Measurements from ENCODE around the gene PNMA3.
"Not testable (repeated sequence)": the region's sequence is repeated elsewhere in the genome, so short reads cannot be mapped to it uniquely, and the experiment has no call there.

Gene PNMA3, protein sequence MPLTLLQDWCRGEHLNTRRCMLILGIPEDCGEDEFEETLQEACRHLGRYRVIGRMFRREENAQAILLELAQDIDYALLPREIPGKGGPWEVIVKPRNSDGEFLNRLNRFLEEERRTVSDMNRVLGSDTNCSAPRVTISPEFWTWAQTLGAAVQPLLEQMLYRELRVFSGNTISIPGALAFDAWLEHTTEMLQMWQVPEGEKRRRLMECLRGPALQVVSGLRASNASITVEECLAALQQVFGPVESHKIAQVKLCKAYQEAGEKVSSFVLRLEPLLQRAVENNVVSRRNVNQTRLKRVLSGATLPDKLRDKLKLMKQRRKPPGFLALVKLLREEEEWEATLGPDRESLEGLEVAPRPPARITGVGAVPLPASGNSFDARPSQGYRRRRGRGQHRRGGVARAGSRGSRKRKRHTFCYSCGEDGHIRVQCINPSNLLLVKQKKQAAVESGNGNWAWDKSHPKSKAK

DNA sequence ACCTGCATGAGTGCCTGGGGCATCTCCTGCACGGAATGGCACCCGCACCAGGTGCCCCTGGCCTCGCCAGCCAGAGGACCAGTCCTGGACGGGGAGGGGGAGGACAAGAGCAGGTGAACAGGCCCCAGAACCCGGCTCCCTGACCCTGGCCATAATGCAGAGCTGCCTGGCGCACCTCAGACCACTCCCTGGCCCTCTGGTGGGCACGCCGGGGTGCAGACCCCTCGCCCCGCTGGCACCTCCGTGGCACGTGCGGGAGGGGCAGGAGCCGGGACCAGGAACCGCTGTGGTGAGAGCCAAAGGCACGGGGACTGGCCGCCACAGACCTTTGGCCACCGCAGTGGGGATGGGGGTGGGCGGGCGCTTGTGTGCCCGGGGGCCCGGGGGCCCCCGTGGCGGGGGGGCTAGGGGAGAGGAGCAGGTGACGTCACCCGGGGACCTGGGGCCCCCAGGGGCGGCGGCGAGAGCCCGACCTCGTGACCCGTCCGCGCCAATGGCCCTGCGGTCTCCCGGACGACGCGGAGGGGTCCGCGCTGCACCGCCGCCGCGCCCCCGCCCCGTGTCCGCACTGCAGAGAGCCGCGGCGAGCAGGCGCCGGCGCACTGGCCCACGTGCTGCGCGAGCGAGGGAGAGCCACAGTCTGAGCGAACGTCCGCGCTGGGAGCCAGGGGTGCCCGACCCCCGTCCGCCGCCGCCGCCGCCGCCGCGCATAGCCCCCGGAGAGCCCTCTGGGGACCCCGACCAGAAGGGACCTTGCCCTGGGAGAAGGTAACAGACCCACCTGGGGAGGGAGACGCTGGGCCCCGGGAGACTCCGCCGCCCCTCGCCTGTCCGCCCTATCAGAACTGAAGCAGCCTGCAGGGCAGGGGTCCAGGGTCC, at the start of gene PNMA3:
Gene PNMA3, plus strand, starts transcription at position 600 of the 879 bp plus-strand sequence. CDS start 586 bp downstream, outside the sequence.
- no peak within 1 kb of the TSS for H3K4me3 ChIP-seq (ENCODE audit: control insufficient read depth, low read depth, low read length)
- TF ChIP-seq, protein P1, sequence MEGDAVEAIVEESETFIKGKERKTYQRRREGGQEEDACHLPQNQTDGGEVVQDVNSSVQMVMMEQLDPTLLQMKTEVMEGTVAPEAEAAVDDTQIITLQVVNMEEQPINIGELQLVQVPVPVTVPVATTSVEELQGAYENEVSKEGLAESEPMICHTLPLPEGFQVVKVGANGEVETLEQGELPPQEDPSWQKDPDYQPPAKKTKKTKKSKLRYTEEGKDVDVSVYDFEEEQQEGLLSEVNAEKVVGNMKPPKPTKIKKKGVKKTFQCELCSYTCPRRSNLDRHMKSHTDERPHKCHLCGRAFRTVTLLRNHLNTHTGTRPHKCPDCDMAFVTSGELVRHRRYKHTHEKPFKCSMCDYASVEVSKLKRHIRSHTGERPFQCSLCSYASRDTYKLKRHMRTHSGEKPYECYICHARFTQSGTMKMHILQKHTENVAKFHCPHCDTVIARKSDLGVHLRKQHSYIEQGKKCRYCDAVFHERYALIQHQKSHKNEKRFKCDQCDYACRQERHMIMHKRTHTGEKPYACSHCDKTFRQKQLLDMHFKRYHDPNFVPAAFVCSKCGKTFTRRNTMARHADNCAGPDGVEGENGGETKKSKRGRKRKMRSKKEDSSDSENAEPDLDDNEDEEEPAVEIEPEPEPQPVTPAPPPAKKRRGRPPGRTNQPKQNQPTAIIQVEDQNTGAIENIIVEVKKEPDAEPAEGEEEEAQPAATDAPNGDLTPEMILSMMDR (IDR thresholded peaks at IDR 0.05; ENCODE audit: control insufficient read depth, insufficient read depth, low read depth, low read length, missing control alignments): no peak
- DNase-seq (ENCODE audit: low read depth): no peak

DNA sequence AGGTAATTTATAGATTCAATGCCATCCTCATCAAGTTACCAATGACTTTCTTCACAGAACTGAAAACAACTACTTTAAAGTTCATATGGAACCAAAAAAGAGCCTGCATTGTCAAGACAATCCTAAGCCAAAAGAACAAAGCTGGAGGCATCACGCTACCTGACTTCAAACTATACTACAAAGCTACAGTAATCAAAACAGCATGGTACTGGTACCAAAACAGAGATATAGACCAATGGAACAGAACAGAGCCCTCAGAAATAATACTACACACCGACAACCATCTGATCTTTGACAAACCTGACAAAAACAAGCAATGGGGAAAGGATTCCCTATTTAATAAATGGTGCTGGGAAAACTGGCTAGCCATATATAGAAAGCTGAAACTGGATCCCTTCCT, 39.1 kb upstream of the PNMA3 start:
- not testable (repeated sequence) for H3K4me3 ChIP-seq (ENCODE audit: control insufficient read depth, low read depth, low read length); DNase-seq (ENCODE audit: low read depth)

DNA sequence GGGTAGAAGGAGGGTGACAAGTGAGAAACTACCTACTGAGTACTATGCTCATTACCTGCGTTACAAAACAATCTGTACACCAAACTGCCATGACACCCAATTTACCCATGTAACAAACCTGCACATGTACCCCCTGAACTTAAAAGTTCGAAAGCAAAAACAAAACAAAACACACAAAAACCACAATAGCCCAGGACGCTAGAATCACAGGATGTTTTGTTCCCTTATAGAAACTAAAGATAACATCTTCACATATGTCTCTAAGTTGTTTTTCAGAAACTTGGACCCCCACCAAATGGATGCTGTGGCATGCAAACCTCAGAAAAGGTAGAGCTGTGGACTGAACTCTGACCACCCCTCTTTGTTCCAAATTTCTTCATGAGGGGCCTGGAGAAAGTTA, 37.1 kb upstream of the PNMA3 start:
- TF ChIP-seq, protein P1 (IDR thresholded peaks at IDR 0.05; ENCODE audit: control insufficient read depth, insufficient read depth, low read depth, low read length, missing control alignments): no peak
- no peak overlapping the region for H3K4me3 ChIP-seq (ENCODE audit: control insufficient read depth, low read depth, low read length)
- DNase-seq (ENCODE audit: low read depth): no peak

DNA sequence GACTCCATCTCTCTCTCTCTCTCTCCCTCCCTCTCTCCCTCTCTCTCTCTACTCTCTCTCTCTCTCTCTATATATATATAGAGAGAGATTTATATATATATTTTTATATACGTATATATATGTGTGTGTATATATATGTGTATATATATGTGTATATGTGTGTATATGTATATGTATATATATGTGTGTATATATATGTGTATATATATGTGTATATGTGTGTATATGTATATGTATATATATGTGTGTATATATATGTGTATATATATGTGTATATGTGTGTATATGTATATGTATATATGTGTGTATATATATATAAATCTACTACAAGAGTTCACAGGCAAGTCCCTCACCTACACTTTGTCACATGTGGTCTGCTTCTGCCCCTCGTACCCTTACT, 29.8 kb upstream of the PNMA3 start:
- H3K4me3 ChIP-seq (ENCODE audit: control insufficient read depth, low read depth, low read length); DNase-seq (ENCODE audit: low read depth): not testable (repeated sequence)

DNA sequence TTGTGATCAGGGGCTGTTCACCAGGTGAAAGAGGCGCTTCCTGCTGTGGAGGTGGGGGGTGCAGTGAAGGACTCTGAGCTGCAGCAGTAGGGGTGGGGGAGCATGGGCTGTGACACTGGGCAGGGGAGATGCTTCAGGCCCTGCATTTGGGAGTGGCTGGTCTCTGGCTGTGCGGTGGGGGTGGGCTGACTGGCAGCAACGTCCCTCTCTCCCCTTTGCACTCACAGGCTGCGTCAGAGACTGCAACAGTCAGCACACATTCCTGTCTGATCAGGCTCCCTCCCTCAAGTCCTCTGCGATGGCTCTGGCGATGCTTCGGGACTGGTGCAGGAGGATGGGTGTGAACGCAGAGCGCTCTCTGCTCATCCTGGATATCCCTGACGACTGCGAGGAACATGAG, 27.8 kb upstream of the PNMA3 start:
- not testable (repeated sequence) for H3K4me3 ChIP-seq (ENCODE audit: control insufficient read depth, low read depth, low read length); DNase-seq (ENCODE audit: low read depth)

DNA sequence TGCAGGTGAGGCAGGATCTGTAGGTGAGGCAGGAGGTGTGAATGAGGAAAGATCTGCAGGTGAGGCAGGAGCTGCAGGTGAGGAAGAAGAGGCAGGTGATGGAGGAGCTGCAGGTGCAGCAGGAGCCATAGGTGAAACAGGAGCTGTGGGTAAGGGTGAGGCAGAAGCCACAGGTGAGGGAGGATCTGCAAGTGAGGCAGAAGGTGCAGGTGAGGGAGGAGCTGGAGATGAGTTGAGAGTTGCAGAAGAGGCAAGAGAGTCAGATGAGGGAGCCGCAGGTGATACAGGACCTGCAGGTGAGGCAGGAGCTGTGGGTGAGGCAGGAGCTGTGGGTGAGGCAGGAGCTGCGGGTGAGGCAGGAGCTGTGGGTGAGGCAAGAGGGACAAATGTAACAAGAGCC, 27.1 kb upstream of the PNMA3 start:
- TF ChIP-seq, protein P1 (IDR thresholded peaks at IDR 0.05; ENCODE audit: control insufficient read depth, insufficient read depth, low read depth, low read length, missing control alignments): no peak
- H3K4me3 ChIP-seq (ENCODE audit: control insufficient read depth, low read depth, low read length): no peak overlapping the region
- DNase-seq (ENCODE audit: low read depth): no peak

DNA sequence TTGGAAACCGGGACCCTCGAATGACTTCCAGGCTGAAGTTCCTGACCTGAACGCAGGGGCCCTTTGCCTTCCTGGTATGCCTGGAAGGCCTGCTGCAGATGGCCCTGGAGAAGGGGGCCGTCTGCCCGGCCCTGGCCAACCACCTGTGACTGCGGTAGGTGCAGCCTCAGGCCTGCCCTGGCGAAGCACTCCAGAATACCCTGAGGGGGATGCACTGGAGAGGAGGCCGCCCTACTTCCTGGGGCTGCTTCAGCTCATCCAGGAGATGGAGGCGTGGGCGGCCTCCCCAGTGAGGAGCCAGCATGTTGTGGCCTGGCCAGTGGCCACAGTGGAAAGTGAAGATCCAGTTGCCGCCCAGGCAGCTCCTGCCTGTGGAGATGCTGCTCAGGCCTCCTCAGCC, 26.4 kb upstream of the PNMA3 start:
- TF ChIP-seq, protein P1 (IDR thresholded peaks at IDR 0.05; ENCODE audit: control insufficient read depth, insufficient read depth, low read depth, low read length, missing control alignments): no peak
- H3K4me3 ChIP-seq (ENCODE audit: control insufficient read depth, low read depth, low read length): no peak overlapping the region
- DNase-seq (ENCODE audit: low read depth): no peak

DNA sequence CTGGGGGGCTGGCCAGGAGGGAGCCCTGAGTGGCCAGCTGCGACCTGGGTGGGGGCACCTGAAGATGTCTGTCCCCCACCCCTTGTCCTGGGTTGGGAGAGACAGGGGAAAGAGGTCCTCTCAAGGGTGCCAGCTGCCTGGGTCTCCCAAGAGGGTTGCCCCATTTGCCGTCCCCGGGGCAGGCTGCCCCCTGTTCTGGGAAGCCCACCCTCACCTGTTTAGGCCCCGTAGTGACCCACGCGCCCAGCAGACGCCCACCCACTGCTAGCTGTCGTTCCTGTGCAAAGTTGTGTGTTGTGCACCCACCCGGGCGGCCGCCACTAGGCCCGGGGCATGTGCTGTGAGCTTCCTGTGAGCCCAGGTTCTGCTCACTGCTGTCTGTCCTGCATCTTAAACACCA, 25.5 kb upstream of the PNMA3 start:
- TF ChIP-seq, protein P1 (IDR thresholded peaks at IDR 0.05; ENCODE audit: control insufficient read depth, insufficient read depth, low read depth, low read length, missing control alignments): no peak
- no peak overlapping the region for H3K4me3 ChIP-seq (ENCODE audit: control insufficient read depth, low read depth, low read length)
- DNase-seq (ENCODE audit: low read depth): no peak
